Measurements from ENCODE around the gene YIPF5. TPM values are rescaled to one million over a fixed set of nuclear protein-coding genes. Genes with fewer than 3 reads are reported as not detected.

The YIPF5 gene
- total RNA-seq, 1 donor from 2014 or later, result 22.5 TPM

- ATAC-seq (no peak), DNase-seq (ENCODE audit: missing footprints) (no peak)
- intact Hi-C loops (cut with DNase I), result no loop called here
These were observed 19.5 kb upstream of the YIPF5 start for GRCh38 chr5:144189800-144190429.

GRCh38 chr5:144187699-144188294 lies 17.3 kb upstream of the YIPF5 start:
- intact Hi-C loops (cut with DNase I), result no loop called here
- ATAC-seq (no peak), DNase-seq (ENCODE audit: missing footprints) (peak; percentile 58)

DNA sequence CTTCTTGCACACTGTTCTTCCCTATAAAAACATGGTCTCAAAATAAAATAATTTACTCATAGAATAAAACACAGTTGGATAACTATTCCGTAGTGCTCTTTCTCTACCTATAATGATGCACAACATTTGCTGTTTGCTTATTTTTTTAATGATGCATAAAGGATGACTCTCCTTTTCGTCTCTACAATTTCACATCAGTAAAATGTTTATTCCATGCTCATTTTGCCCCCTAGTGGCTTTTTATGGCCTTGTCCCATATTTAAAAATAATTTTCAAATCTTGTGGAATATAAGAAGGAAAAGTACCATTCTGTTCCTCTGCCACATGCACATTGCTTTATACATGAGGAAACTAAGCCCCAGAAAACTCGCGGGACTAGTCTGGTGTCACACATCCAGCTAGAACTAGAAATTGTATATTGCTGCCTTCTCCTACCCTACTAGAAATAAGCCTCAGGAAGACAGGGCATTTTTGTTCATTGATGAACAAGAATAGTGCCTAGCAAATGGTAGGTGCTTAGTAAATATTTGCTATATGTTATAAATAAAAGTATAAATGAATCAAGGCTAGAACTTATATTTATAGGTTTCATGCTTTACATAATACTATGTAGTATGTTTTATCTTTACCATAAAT lies 12.9 kb upstream of the YIPF5 start:
- DNase-seq (ENCODE audit: missing footprints) (no peak), ATAC-seq (no peak)
- intact Hi-C loops (cut with DNase I), result no loop called here

DNA sequence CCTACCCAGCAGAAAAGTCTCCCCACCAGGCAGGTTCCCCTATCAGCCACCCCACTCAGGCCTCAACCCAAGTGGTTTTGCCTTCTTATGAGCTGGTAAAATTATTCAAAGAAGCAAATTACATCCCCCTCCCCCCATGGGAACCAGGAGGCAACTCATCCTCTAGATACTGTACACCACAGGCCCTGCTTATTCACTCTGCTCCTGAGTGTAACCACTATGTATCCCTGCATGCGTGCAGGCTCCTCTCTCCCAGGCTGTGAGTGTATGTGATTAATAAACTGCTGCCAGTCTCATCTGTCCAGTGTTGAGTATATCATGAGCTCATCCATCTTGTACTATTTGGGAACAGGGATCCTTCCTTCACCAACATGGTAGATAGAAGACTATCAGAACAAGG lies 8.8 kb upstream of the YIPF5 start:
- intact Hi-C loops (cut with DNase I), result no loop called here
- DNase-seq (ENCODE audit: missing footprints), result no peak

DNA sequence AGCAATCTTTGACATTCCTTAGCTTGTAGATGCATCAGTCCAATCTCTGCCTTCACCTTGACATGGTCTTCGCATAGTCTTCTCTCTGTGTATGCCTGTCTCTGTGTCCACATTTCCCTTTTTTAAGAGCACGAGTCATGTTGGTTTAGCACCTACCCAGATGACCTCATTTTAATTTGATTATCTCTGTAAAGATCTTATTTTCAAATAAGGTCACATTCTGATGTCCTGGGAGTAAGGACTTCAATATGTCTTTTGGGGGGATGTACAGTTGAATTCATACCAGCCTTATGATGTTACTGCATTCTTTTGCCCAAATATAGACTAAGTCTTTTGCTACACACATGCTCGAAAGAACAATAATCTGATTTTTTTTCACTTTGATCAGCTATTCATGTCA lies 7.1 kb upstream of the YIPF5 start:
- intact Hi-C loops (cut with DNase I), result no loop called here
- DNase-seq (ENCODE audit: missing footprints), result no peak
- ATAC-seq, result no peak

More for the DNA sequence above, 8.8 kb upstream of the YIPF5 start:
- ATAC-seq, result no peak

- DNase-seq (ENCODE audit: missing footprints) (no peak), ATAC-seq (no peak)
- intact Hi-C loops (cut with DNase I), result no loop called here
These were observed 3.3 kb upstream of the YIPF5 start for GRCh38 chr5:144173766-144174165.

DNA sequence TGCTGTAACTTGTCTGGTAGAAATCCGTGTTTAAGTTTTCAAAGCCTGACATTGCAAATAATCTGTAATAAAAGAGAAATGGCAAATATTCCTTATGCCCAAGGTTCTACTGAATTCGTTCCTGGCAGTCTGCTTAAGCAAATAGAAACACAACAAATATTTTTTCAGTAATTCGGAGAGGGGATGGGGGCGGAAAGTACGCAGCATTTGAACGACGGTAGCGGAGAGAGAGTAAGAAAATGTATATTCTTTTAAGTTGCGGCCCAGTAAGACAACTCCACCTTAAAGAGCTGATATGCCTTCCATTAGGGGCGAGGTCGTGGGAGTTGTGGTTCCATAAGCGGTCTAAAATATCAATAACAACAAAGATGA lies 569 bp downstream of the YIPF5 start:
- ATAC-seq (no peak), DNase-seq (ENCODE audit: missing footprints) (no peak)
- intact Hi-C loops (cut with DNase I), result no loop called here

- intact Hi-C loops (cut with DNase I), result no loop called here
- ATAC-seq, result no peak
These were observed 2.5 kb downstream of the YIPF5 start for GRCh38 chr5:144167998-144168397.

DNA sequence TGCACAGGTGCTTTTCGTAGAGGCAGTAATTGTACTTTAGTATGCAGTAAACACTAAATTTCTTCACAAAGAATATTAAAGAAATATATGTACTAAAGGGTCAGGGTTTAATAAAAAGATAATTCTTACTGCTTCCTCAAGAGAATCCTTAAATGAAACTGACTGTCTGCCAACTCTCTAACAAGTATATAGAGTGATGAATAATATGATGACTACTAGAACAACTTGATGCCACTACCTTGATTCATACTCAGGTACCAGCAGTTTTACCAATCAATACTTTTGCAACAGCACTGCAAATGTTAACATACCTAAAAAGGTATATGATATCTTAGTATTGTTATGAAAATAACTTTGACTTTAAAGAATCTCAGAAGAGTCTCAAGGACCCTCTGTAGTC lies 3.8 kb downstream of the YIPF5 start:
- intact Hi-C loops (cut with DNase I), result no loop called here
- DNase-seq (ENCODE audit: missing footprints), result no peak
- ATAC-seq, result no peak

More at GRCh38 chr5:144167998-144168397, 2.5 kb downstream of the YIPF5 start:
- no peak for DNase-seq (ENCODE audit: missing footprints)

DNA sequence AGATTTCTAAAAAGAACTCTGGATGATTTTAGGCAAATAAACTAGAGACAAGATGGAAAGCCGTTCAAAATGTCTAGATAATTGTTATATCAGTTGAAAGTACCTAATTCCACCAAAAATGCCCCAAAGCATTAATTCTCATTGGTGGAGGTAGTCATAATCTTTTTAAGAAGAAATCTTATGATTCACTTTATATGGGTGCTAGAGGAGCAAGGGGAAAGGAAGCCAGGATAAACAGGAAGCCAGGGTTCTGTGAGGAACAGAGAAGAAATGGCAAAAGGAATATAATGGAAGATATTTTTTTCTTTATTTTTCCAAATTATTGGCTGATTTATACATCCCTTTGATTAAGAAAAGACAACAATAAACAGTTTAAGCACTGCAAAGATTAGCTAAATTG lies 7.8 kb downstream of the YIPF5 start:
- ATAC-seq, result no peak
- DNase-seq (ENCODE audit: missing footprints), result no peak
- intact Hi-C loops (cut with DNase I), result no loop called here

DNA sequence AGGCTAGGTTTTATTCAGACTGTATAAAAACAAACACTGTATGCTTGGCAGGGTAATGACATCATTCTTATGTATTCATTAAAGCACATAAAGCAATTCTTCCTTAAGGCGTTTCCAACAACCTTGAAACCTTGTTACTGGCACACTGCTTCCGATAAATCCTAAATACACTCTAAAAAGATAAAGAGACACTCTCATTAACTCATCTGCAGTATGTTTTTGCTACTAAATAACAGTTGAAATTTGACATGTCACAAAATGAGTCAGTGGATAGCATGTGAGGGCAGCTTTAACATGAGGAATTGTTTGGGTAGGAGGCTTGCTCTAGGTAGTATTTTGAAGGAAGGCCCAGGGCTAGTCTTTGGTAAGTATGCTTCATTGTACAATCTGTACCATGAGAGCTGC lies 13.7 kb downstream of the YIPF5 start:
- no peak for ATAC-seq
- intact Hi-C loops (cut with DNase I), result no loop called here
- DNase-seq (ENCODE audit: missing footprints), result no peak

- intact Hi-C loops (cut with DNase I), result no loop called here
- ATAC-seq (no peak), DNase-seq (ENCODE audit: missing footprints) (no peak)
These were observed 19.4 kb downstream of the YIPF5 start for GRCh38 chr5:144151026-144151425.

- intact Hi-C loops (cut with DNase I), result no loop called here
- ATAC-seq, result no peak
- no peak for DNase-seq (ENCODE audit: missing footprints)
These were observed 25.3 kb downstream of the YIPF5 start for GRCh38 chr5:144144956-144145751.

DNA sequence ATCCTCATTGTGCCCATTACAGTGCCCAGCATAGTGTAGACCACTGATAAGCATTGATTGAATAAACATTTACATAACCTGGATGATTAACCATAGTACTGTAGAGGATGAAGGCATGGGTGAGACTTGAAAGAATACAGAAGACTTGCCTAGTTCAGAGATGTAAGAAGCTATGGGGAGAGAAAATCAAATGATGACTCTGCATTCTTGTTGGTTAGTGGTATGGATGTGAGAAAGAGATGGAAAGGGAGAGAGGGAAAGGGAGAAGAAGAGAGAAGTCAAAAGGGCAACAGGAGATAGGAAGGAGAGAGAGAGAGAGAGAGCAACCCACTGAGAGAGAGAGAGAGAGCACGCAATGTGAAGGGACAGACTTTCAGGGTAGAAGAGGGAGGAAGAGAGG lies 26.8 kb downstream of the YIPF5 start:
- no peak for DNase-seq (ENCODE audit: missing footprints)
- no peak for ATAC-seq
- intact Hi-C loops (cut with DNase I), result no loop called here

- intact Hi-C loops (cut with DNase I), result no loop called here
These were observed 27.7 kb downstream of the YIPF5 start for GRCh38 chr5:144142824-144143162.

DNA sequence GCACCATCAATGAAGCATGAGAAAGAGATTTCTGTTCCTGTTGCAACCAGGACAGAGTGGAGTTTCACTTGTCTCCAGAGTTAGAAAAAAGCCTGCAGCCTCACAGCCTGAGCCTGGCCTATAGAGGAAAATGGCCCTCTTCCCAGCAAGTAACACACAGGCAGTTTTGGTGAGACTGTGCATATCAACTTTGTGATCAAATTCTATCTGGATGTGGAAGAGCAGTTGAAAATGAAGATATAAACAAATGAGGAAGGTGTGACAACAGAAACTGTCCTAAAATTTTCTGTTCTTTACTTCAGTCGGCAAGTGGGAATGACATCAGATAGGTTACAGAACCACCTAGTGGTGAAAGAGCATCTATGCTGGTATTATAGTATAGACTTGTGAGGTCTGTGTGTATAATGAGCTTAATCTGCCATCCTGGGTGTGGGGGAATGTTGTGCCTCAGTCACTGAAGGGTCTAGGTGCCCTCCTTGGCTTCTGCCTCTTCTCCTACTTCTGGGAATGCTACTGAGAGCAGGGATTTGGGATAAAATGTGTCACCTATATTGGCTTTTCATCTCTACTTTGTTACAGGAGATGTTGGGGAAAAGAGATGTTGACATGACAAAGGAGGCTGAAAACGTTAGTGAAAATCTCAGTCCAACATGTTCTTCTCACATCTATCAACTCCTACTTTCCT lies 28.2 kb downstream of the YIPF5 start:
- intact Hi-C loops (cut with DNase I), result no loop called here
- ATAC-seq, result peak; percentile 44
- no peak for DNase-seq (ENCODE audit: missing footprints)

More at GRCh38 chr5:144142824-144143162, 27.7 kb downstream of the YIPF5 start:
- no peak for ATAC-seq
- no peak for DNase-seq (ENCODE audit: missing footprints)

DNA sequence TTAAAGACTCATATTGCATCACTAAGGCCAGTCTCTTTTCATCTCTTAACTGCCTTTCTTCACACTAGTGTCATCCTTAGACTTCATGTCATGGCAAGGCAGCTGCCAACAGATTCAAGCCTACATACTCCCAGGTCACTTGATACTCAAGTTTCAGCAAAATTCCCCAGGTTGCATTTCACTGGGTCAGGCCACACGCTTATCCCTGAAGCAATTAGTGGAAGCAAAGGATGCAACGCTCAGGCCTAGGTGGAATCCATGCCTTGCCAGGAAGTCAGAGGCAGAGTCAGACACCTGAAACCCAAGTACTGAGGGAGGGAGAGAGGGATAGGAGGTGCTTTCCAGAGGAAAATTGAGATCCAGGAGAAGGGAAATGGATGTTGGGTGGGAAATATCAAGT lies 28.9 kb downstream of the YIPF5 start:
- DNase-seq (ENCODE audit: missing footprints) (no peak), ATAC-seq (no peak)
- intact Hi-C loops (cut with DNase I), result no loop called here

DNA sequence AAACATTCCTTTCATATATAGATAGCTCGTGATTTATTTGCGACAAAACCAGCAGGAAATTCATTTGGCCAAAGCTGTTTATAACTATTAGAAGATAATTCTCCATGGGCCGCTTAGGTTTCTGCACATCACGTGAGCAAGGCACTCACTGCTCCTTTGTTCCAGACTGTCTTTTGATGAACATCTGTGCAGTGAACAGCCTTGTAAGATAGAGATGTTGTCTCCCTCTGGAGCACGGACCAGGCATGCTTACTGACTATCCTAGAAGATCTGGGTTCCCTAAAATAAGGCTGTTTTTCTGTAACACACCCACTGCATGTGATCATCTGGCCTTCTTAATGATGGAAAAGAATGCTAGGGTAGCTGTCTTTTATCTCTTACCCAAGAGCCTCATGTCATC lies 30.9 kb downstream of the YIPF5 start:
- peak; percentile 53 for ATAC-seq
- DNase-seq (ENCODE audit: missing footprints), result no peak
- intact Hi-C loops (cut with DNase I), result no loop called here

DNA sequence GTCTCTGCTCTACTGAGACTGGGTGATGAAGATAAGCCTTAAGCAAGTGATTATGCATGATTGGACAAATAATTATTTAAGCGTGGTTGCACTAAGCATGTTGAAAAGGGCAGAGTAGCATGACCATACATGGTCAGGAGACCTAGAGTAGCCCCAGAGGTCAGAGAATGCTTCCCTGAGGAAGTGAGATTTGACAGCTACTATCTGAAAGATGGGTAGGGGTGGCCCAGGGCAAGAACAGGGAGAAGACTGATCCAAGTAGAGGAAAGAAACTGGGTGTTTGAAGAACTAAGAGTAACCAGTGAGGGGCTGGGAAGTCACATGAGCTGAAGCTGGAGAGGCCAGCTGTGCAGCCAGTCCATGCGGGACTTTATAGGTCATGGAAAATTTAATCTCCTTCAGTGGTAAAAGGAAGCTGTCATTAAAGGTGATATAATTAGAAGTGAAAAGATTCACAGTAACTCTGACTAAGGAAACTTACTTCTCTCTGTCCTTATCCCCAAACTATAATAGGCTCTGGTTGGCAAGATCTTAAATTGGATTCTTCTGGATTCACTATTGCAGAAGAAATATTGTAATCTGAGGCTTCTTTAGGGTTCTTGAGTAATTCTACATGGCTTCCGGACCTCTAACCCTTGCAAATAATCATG lies 35.2 kb downstream of the YIPF5 start:
- ATAC-seq, result no peak
- DNase-seq (ENCODE audit: missing footprints), result no peak
- intact Hi-C loops (cut with DNase I), result no loop called here
